Measurements from ENCODE around the gene CHCHD2.
"Not testable (repeated sequence)": the region's sequence is repeated elsewhere in the genome, so short reads cannot be mapped to it uniquely, and the experiment has no call there.

CHCHD2 gene, protein sequence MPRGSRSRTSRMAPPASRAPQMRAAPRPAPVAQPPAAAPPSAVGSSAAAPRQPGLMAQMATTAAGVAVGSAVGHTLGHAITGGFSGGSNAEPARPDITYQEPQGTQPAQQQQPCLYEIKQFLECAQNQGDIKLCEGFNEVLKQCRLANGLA

DNA sequence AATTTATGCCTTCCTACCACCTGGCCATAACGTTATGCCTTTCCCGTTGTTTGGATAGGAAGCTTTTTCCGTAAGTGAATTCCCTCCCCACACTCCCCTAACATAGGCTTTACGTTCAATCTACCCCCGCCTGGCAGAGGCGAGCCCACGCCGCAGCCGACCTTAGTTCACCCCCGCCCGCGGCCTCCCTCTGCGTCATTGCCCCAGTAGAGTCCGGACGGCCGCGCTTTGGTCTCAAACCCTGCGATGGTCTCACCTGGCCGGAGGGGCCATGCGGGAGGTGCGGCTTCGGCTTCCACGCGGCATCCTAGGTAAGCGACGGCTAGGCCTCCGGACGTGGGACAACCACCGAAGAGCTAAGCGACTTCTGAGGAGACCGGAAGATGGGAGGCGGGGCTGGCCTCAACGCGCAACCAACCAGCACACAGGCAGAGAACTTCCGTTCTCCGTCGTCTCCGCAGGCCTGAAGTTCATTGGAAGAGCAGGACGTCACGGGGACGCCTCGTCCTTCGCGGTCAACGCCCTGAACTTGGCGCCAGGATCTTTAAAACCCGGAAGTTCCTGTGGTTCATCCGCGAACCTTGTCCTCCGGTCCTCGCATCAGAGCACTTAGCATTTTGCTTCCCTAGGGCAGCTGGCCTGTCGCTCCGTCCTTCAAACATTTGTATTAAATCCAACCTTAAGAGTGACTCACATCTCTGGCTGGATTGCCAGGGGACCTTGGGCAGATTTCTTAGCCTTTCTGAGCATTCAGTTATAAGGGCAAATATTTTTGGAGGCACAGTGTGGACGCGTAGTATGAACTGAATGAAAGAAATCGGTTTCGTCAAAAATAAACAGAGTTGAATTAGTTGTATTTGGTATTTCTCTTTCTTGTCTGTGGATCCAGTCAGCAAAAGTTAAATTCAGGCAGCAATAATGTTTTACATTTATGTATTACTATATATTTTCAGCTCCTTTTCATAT, at the start of gene CHCHD2:
Gene CHCHD2, minus strand, starts transcription at position 369 of the 966 bp plus-strand sequence. Its CDS starts 63 bp downstream, at position 306.
- peak; percentile 96 for DNase-seq

DNA sequence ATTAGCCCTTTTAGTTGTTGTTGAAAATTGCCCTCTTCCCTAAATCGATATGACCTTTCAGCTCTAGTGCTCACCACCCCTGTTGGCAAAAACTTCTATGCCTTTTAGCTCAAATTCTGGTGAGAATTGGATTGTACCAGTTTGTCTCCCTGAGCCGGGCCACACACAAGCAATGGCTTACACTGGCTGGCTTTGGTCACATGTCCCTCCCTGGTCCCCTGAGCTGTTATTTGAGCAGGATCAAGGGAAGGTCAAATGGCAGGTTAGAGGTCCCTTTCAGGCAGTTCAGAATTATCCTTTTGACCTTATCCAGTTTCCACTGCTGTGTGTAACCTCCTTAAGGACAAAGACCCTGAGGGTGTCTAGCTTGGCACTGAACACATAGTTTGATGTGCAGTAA, 24.8 kb upstream of the CHCHD2 start:
- not testable (repeated sequence) for DNase-seq

DNA sequence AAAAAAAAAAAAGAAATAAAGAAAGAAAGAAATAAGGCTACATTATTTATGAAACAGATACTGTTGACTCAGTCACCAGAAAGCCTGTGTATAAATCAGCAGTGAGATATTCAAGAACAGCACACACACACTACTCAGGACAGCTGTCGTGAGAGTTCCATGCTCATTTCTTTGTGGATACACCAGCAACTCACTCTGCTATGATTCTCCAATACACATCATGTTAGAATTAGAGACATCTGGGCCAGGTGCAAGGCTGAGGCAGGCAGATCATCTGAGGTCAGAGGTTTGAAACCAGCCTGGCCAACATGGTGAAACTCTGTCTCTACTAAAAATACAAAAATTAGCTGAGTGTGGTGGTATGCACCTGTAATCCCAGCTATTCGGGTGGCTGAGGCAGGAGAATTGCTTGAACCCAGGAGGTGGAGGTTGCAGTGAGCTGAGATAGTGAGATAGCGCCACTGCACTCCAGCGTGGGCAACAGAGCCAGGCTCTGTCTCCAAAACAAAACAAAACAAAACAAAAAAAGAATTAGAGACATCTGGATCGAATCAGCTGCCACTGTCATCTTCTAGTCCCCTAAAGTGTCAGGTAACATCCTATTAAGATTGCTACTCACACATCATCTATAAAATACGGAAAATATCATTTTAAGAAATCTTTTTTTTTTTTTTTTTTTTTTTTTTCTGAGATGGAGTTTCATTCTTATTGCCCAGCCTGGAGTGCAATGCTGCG, 21.1 kb upstream of the CHCHD2 start:
- no peak for DNase-seq

GRCh38 chr7:56125831-56126230, 19.6 kb upstream of the CHCHD2 start:
- no peak for DNase-seq

DNA sequence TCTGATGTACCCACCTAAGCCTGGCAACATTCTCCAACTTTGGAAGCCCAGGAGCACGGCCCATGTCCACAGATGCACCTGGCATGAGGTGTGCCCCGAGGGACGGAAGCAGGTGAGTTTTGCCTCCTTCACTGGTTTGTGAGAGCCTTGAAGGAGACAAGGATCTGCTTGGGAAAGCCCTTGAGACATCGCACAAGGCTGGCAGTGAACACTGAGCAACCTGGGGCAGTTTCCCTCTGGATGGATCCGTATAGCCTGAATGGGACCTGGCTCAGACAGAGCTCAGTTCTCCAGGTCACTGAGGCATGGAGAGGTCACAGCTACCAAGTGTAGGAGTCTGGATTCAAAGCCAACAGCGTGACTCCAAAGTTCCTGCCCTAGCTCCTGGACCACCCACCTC, 18.7 kb upstream of the CHCHD2 start:
- DNase-seq, result no peak

DNA sequence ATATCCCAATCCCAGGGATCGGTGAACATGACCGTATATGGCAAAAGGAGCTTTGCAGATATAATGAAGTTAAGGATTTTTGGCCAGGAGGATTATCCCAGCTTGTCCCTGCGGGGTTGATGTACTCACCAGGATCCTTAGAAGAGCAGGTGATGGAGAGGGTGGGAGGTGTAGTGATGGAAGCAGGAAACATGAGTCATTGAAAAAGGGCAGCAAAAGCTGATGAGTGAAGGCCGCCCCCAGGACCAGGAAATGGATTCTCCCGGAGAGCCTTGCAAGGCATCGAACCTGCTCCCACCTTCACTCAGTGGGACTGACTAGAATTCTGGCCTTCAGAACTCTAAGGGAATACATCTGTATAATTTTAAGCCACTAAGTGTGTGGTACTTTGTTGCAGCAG, 15.2 kb upstream of the CHCHD2 start:
- no peak for DNase-seq

DNA sequence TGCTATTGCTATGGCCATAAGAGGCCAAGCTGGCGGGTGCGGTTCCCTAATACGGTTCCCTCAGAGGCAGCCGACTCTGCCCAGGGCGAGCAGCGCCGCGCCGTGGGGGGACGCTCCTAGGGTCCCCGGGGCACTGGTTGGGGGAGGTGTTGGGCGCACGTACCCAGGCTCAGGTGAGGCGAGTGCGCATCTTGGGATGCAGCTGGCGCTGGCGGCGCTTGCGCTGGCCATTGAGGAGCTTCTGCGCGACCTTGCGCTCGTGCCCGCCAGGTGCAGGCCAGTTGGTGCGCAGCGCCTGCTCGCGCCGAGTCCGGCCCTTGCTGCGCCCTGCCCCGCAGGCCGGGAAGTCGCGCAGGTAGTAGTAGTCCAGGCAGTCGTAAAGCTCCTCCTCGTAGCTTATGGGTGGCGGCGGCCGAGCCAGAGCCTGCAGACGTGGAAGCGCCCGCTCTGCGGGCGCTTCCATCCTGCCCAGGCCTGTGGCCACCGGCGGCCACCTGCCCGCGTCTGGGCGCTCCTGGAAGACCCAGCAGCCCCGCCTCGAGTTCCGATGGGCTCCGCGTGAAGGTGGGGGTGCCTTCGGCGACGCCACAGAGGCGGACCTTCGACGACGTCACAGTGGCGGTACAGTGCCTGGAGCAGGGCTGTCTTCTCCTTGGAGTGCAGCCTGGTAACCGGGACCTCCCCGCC, 9.7 kb upstream of the CHCHD2 start, which contains the start of gene NUPR2:
Gene NUPR2, minus strand, starts transcription at position 566 of the 687 bp plus-strand sequence. Its CDS starts 103 bp downstream, at position 463.
- no peak for DNase-seq

- DNase-seq, result not testable (repeated sequence)
These were observed 6.0 kb upstream of the CHCHD2 start for GRCh38 chr7:56112244-56112643.

DNA sequence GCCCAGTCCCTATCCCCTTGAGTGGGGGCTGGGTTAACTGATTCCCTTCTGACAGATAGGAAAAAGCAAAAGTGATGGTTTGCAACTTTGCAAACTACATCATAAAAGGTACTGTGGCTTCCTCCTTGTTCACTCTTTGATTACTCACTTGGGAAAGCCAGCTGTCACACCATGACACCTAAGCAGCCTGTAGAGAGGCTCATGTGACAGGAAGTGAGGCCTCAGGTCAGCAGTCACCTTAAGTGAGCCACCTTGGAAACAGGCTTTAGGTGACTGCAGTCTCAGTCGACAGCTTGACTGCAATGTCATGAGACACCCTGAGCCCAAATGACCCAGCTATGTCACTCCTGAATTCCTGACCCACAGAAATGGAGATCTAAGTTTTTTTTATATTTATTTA, 4.3 kb upstream of the CHCHD2 start:
- no peak for DNase-seq

- no peak for DNase-seq
These were observed 1.6 kb upstream of the CHCHD2 start for GRCh38 chr7:56107954-56108258.

DNA sequence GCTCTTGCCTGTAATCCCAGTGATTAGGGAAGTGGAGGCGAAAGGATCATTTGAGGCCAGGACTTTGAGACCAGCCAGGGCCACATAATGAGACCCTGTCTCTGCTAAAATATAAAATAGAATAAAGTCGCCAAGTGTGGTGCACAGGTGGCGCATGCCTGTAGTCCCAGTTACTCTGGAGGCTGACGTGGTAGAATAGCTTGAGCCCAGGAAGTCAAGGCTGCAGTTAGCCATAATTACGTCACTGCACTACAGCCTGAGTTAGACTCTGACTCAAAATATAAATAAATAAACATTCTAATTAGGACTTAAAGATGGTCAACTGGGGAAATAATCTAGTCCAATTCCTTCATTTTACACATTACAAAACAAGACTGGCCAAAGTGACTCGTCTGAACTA, 768 bp downstream of the CHCHD2 start:
- no peak for DNase-seq

DNA sequence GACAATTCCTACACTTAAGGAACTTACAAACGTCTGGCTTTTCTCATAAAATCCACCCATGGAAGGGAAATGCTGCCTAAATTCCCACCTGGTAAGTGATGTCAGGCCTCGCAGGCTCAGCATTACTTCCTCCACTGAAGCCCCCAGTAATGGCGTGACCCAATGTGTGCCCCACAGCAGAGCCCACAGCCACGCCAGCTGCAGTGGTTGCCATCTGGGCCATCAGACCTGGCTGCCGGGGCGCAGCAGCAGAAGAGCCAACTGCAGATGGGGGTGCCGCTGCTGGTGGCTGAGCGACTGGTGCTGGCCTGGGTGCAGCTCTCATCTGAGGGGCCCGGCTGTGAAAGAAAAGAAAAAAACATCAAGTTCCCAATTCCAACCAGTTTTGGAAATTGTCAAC, 2.1 kb downstream of the CHCHD2 start:
- not testable (repeated sequence) for DNase-seq

DNA sequence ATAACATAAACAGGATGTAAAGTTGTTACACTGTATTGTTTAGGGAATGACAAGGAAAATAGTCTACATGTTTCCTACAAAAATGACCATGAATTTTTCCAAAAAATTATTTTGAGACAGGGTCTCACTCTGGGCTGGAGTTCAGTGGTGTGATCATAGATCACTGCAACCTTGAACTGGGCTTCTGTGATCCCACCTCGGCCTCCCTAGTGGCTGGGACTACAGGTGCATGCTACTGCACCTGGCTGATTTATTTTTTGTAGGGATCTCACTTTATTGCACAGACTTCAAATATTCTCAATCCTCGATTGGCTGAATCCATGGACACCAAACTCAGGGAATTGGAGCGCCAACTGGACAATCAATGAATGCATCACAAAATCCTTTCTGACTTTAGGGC, 6.6 kb downstream of the CHCHD2 start:
- DNase-seq, result no peak

- not testable (repeated sequence) for DNase-seq
These were observed 7.9 kb downstream of the CHCHD2 start for GRCh38 chr7:56098187-56099008.

- no peak for DNase-seq
These were observed 8.6 kb downstream of the CHCHD2 start for GRCh38 chr7:56097700-56098099.

- peak; percentile 55 for DNase-seq
These were observed 13.3 kb downstream of the CHCHD2 start, which contains the start of gene PHKG1 for GRCh38 chr7:56092789-56093531. Gene PHKG1 (minus strand): TSS chr7:56092952. CDS start chr7:56088941, 4,011 bp downstream.

- DNase-seq, result not testable (repeated sequence)
These were observed 13.9 kb downstream of the CHCHD2 start for GRCh38 chr7:56092388-56092787.

DNA sequence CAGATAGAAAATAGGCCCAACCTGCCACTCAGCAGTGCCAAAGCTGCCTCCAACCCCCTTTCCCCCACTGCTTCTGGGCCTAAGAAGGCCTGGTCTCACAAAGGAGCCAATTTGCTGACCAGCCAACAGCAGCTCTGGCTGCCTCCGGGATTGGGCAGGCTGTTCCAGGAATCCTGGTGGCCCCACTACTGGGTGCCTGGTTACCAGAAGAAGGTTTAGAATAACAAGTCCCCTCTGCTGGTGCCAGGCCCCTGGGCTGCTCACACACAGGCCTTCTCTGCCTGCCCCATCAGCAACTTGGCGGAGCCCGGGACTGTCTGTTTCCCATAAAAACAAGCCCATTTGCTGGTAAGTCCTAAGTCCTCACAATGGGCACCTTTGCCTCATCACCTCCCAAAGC, 14.7 kb downstream of the CHCHD2 start:
- no peak for DNase-seq

DNA sequence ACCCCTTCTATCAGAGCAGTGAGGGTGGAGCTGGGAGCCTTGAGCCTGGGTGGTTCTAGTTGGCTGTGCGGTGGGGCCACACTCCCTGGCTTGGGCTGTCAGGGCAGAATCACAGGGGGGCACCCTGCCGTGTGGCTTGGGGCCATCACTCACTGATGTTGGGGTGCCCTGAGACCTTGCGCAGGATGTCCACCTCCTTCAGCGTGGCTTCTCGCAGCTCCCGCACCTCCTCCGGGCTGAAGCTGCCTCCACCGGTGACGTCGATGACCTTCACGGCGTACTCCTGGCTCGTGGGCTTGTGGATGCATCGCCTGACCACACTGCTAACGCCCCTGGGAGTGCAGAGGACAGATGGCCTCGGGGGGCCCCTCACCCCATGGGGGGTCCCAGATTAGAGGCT, 18.8 kb downstream of the CHCHD2 start:
- DNase-seq, result no peak

GRCh38 chr7:56086761-56087160, 19.5 kb downstream of the CHCHD2 start:
- DNase-seq, result no peak

- peak; percentile 20 for DNase-seq
These were observed 23.0 kb downstream of the CHCHD2 start for GRCh38 chr7:56083150-56083785.

All from NCI-H2029 treated with DMSO at 0.1 percent for 48 hours (cell line).